Measurements from ENCODE around the gene AGBL1. TPM values are rescaled to one million over a fixed set of nuclear protein-coding genes. Genes with fewer than 3 reads are reported as not detected.

The AGBL1 gene
- total RNA-seq, 1 donor from 2014 or later, result not detected

DNA sequence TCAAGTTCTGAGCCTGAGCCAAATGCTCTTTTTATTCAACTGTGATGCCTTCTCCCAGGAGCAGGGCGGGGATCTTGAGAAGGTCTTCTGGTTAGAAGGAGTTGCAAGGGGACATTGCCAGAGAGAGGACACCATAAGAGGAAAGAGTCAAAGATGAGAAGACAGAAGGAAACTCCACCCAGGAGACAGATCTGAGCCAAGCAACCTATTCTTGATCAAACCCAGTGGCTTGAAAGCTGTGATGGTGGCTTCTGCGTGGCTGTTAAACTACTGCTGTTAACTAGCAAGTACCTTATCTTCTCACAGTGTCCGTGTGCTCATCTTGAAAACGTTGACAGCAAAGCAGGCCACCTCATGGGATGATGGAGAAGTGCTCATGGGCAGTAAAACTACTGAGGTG, 19.8 kb upstream of the AGBL1 start:
- H3K4me1 Mint-ChIP-seq (ENCODE audit: unreplicated experiment), result no peaks in the 10 kb centered on the region
- no peaks in the 10 kb centered on the region for H3K9me3 Mint-ChIP-seq (ENCODE audit: unreplicated experiment)
- H3K36me3 Mint-ChIP-seq (ENCODE audit: unreplicated experiment), result no peaks in the 10 kb centered on the region
- TF ChIP-seq, protein P1, sequence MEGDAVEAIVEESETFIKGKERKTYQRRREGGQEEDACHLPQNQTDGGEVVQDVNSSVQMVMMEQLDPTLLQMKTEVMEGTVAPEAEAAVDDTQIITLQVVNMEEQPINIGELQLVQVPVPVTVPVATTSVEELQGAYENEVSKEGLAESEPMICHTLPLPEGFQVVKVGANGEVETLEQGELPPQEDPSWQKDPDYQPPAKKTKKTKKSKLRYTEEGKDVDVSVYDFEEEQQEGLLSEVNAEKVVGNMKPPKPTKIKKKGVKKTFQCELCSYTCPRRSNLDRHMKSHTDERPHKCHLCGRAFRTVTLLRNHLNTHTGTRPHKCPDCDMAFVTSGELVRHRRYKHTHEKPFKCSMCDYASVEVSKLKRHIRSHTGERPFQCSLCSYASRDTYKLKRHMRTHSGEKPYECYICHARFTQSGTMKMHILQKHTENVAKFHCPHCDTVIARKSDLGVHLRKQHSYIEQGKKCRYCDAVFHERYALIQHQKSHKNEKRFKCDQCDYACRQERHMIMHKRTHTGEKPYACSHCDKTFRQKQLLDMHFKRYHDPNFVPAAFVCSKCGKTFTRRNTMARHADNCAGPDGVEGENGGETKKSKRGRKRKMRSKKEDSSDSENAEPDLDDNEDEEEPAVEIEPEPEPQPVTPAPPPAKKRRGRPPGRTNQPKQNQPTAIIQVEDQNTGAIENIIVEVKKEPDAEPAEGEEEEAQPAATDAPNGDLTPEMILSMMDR (IDR thresholded peaks at IDR 0.05), result no peak
- no peak for DNase-seq (ENCODE audit: extremely low spot score, unreplicated experiment)
- no peak overlapping the region for H3K27ac Mint-ChIP-seq (ENCODE audit: unreplicated experiment)
- H3K27me3 Mint-ChIP-seq (ENCODE audit: unreplicated experiment), result no peaks in the 10 kb centered on the region
- no peak overlapping the region for H3K4me3 Mint-ChIP-seq (ENCODE audit: unreplicated experiment)

DNA sequence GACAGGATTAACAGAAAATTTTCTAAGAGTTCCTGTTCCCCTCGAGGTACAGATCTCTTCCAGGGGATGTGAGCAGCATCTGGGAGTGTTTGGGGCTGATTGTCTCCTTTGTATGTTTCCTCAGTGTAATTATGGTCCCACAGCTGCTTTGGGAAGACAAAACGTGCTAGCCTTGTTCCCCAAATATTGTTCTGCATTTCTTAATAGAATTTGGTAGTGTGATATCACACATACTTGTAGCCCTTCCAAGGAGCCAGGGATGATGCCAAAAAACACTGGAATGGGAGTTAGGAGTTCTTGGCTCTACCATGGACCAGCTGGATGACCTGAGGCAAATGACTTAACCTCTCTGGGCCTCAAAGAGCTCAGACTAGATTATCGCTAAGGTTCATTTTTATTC, 19.0 kb upstream of the AGBL1 start:
- DNase-seq (ENCODE audit: extremely low spot score, unreplicated experiment), result no peak
- H3K9me3 Mint-ChIP-seq (ENCODE audit: unreplicated experiment), result no peaks in the 10 kb centered on the region
- H3K4me1 Mint-ChIP-seq (ENCODE audit: unreplicated experiment), result no peaks in the 10 kb centered on the region
- TF ChIP-seq, protein P1 (IDR thresholded peaks at IDR 0.05), result no peak
- no peaks in the 10 kb centered on the region for H3K27me3 Mint-ChIP-seq (ENCODE audit: unreplicated experiment)
- no peak overlapping the region for H3K27ac Mint-ChIP-seq (ENCODE audit: unreplicated experiment)
- H3K4me3 Mint-ChIP-seq (ENCODE audit: unreplicated experiment), result no peak overlapping the region
- H3K36me3 Mint-ChIP-seq (ENCODE audit: unreplicated experiment), result no peaks in the 10 kb centered on the region

DNA sequence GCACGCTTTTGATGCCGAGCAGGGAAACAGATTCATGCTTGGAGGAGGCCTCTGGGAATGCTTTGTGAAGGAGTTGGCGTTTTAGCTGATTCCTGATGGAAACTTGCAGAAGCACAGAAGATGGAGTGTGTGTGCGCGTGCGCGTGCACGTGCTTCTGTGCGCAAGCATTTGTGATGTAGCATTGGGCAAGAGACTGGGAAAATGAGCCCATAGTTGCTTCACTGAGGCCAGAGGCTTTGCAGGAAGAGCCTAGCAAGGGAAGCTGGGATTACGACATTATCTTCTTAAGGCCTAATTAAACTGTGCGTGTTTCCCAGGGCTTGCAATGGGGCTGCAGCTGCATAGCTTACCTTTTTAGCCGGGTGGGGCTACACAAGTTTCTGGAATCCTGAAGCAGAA, 18.1 kb upstream of the AGBL1 start:
- Mint-ChIP-seq H3K9me3 (ENCODE audit: unreplicated experiment) (no peaks in the 10 kb centered on the region), H3K36me3 (ENCODE audit: unreplicated experiment) (no peaks in the 10 kb centered on the region), H3K27me3 (ENCODE audit: unreplicated experiment) (no peaks in the 10 kb centered on the region), H3K4me1 (ENCODE audit: unreplicated experiment) (no peaks in the 10 kb centered on the region), H3K4me3 (ENCODE audit: unreplicated experiment) (no peak overlapping the region), H3K27ac (ENCODE audit: unreplicated experiment) (no peak overlapping the region)
- TF ChIP-seq, protein P1 (IDR thresholded peaks at IDR 0.05), result no peak
- no peak for DNase-seq (ENCODE audit: extremely low spot score, unreplicated experiment)

DNA sequence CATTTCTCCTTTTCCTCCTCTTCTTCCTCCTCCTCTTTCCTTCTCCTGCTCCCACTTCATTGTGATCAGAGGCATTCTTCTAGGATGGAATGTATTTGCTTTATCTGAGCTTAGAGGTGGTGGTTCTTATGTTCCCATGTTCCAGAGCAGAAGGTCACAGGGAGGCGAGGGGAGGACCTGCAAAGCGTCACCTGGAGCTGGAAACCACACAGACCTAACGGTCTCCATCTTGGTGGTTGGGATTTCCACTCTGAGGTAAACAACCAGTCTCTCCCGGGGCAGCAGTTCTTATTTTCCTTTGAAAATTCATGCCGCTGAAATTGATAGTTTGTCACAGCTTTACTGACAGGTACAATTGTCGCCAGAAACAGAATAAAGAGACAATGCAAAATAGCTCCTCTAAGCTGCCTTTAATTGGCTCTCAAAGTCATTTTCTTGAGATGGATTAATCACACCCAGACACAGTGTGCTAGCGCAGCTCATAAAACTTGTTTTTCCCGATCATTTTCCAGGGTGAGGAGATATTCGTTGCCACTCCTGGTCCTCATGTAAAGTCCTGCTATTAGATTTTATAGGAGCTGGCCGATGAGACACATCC, 16.9 kb upstream of the AGBL1 start:
- no peaks in the 10 kb centered on the region for H3K36me3 Mint-ChIP-seq (ENCODE audit: unreplicated experiment)
- H3K4me3 Mint-ChIP-seq (ENCODE audit: unreplicated experiment), result no peak overlapping the region
- H3K27ac Mint-ChIP-seq (ENCODE audit: unreplicated experiment), result no peak overlapping the region
- DNase-seq (ENCODE audit: extremely low spot score, unreplicated experiment), result no peak
- H3K9me3 Mint-ChIP-seq (ENCODE audit: unreplicated experiment), result no peaks in the 10 kb centered on the region
- no peaks in the 10 kb centered on the region for H3K4me1 Mint-ChIP-seq (ENCODE audit: unreplicated experiment)
- no peaks in the 10 kb centered on the region for H3K27me3 Mint-ChIP-seq (ENCODE audit: unreplicated experiment)
- TF ChIP-seq, protein P1 (IDR thresholded peaks at IDR 0.05), result no peak

DNA sequence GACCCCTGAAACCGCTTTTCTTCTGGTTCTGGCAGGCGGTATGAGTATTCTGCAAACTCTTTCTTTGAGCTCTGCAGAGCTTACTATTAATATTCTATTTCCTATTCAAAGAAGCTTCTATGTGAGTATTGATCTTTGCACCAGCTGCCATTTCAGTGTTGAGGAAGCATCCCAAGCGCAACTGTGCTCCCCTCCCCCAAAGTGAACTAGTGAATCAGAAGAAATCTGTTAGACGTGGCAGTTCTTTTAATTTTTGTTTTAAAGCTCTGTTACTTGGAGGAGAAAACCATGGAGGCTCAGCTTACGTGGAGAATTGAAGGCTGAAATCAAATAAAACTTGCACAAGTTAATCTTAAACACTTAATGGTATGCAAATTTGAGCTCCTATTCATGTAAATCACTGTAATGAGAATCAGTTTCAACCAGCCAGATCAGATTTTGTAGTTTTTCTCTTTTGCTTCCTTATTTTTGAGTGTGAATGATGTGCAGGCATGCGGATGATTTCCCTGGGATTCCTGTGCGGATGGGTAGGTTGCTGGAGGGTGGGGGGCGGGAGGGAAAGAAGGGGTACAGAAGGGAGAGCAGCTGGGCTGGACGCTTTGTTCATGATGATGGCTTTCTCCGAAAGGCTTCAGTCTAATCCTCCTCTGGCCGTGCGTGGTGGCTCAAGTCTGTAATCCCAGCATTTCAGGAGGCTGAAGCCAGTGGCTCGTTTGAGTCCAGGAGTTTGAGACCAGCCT, 16.1 kb upstream of the AGBL1 start:
- DNase-seq (ENCODE audit: extremely low spot score, unreplicated experiment), result no peak
- H3K9me3 Mint-ChIP-seq (ENCODE audit: unreplicated experiment), result no peaks in the 10 kb centered on the region
- no peaks in the 10 kb centered on the region for H3K4me1 Mint-ChIP-seq (ENCODE audit: unreplicated experiment)
- TF ChIP-seq, protein P1 (IDR thresholded peaks at IDR 0.05), result no peak
- H3K4me3 Mint-ChIP-seq (ENCODE audit: unreplicated experiment), result no peak overlapping the region
- H3K36me3 Mint-ChIP-seq (ENCODE audit: unreplicated experiment), result no peaks in the 10 kb centered on the region
- no peaks in the 10 kb centered on the region for H3K27me3 Mint-ChIP-seq (ENCODE audit: unreplicated experiment)
- H3K27ac Mint-ChIP-seq (ENCODE audit: unreplicated experiment), result no peak overlapping the region

All from osteocyte (in vitro differentiated cells).